Heart right ventricle (tissue), 16 donors: ENCODE results near the gene FAM240A. TPM values are rescaled to one million over a fixed set of nuclear protein-coding genes. Genes with fewer than 3 reads are reported as not detected.

Experiments used
- ATAC-seq, 8 donors: fragments of 200-7000 bp; cut with Tn5 transposase; one replicate each; pipeline ENCODE4 v1.9.1; 2020; ENCODE audit warnings: mild to moderate bottlenecking in 8 of 8, moderate library complexity in 8 of 8, moderate number of reproducible peaks in 1 of 8
- DNase-seq, 2 donors: peaks; one replicate each; pipeline ENCODE4 v3.0.0-alpha.2; 2020
- H3K27ac ChIP-seq, 10 donors: fragments of 200-600 bp; sonication (generic) in 2 of 10; one replicate each; pipeline versions ENCODE4 v1.5.0 to v1.8.0; 2020 to 2022; ENCODE audit warnings: mild to moderate bottlenecking in 3 of 10
- H3K27me3 ChIP-seq, 7 donors: fragments of 200-600 bp; one replicate each; pipeline ENCODE4 v1.8.0; 2021 to 2022; ENCODE audit warnings: mild to moderate bottlenecking in 2 of 7
- H3K36me3 ChIP-seq, 9 donors: fragments of 200-600 bp; sonication (generic) in 1 of 9; one replicate each; pipeline versions ENCODE4 v1.5.0 to v1.8.0; 2020 to 2022; ENCODE audit warnings: mild to moderate bottlenecking in 2 of 9
- H3K4me1 ChIP-seq, 9 donors: fragments of 200-600 bp; sonication (generic) in 1 of 9; one replicate each; pipeline versions ENCODE4 v1.5.0 to v1.8.0; 2020 to 2022; ENCODE audit warnings: mild to moderate bottlenecking in 4 of 9
- H3K4me3 ChIP-seq, 10 donors: fragments of 200-600 bp; sonication (generic) in 2 of 10; one replicate each; pipeline versions ENCODE4 v1.5.0 to v1.8.0; 2020 to 2022; ENCODE audit warnings: mild to moderate bottlenecking in 7 of 10, moderate library complexity in 2 of 10
- H3K9me3 ChIP-seq, 11 donors: fragments of 200-600 bp in 10 of 11; sonication (generic) in 2 of 11; one replicate each; pipeline versions ENCODE4 v1.5.0 to v1.8.0; 2013 to 2022; ENCODE audit warnings: mild to moderate bottlenecking in 2 of 11, control low read depth in 1 of 11, moderate library complexity in 1 of 11
- CTCF ChIP-seq, 9 donors: fragments of 200-600 bp; sonication (generic) in 2 of 9; IDR thresholded peaks; one replicate each; pipeline versions ENCODE4 v1.5.0 to v1.8.0; 2021 to 2022; ENCODE audit warnings: antibody characterized with exemption in 9 of 9, mild to moderate bottlenecking in 5 of 9, moderate library complexity in 1 of 9
- WGBS, 2 donors: extraction: QIAGEN DNeasy Blood & Tissue Kit; methylation state at CpG; one replicate each; pipeline ENCODE4 v1.1.7; 2013; ENCODE audit warnings: inconsistent platforms in 1 of 2; 5-methylcytosine and 5-hydroxymethylcytosine counted together
- intact Hi-C, 10 donors: fragments of 100-400 bp; cut with DNase I; formaldehyde crosslinking; loops; one replicate each; pipeline versions ENCODE4 v1.11.1 to v1.14.2; 2022
- polyA plus RNA-seq, 2 donors: library from polyadenylated mRNA; stranded (reverse); fragments of 200-250 nt; gene quantifications; one replicate each; pipeline ENCODE4 v1.2.3, GENCODE V29; 2013
- total RNA-seq, 10 donors: library from RNA; stranded (reverse); fragmentation: NEBNext Ultra II Directional in 3 of 10; extraction: Animal tissue kit (Norgen Biotek cat#: 25700) in 3 of 10; gene quantifications; one replicate each; pipeline versions ENCODE4 v1.2.1 to v1.2.4, GENCODE V29; 2021 to 2023
- donor health status: Arrhythmogenic right ventricular cardiomyopathy.
- donor health status: ischemic (EF 13 %, LVEDD 7.1; RV severe dilation, severe dysfunction).
- donor health status: healthy with polysubstance abuse.
- donor health status: DM: no; HTN: yes; CAD: no.
- donor health status: DM: no; HTN: no; CAD: no.
- donor health status: ischemic (EF 25% LVEDD 6.9; RV normal size, moderate dysfunction).
- donor health status: ischemic (EF 25% LVEDD 5.7; RV mildly dilated, moderate dysfunction).
- donor health status: healthy.
- donor health status: DM: yes; HTN: yes; CAD: no.
- donor health status: Ischemic cardiomyopathy.
- donor health status: ischemic (EF 35%, LVEDD 5.7; RV mildly dilated, moderate dysfunction).
- donor health status: nonischemic (EF 11% LVEDD 7.7; RV severe dilation, severe dysfunction).
- donor health status: DM: yes; HTN: yes; CAD: no.
- donor health status: PGD.
- donor health status: ischemic (EF 29% LVEDD 5.4; RV normal size, mild dysfunction).
- donor health status: nonischemic (EF 23%, LVEDD 6.1; RV moderate dilation, normal function).

Gene FAM240A
- total and polyA plus RNA-seq, 12 donors = 0.19 TPM; not detected in 11

- Histone ChIP-seq H3K9me3 (no peaks in the 10 kb centered on the region), H3K27me3 (no peaks in the 10 kb centered on the region), H3K27ac (peak overlapping the region in 8 of 10 donors; percentile 34 to 79 (median 60)), H3K4me1 (peaks cover 0 to 26% (median 7%) of the 10 kb centered on the region in 9 donors), H3K36me3 (no peaks in the 10 kb centered on the region), H3K4me3 (peak overlapping the region in 2 of 10 donors; percentile 30 to 50)
- intact Hi-C loops = loop anchor here in 5 of 10 donors (1.0 to 10.0 kb wide), 6 partner anchors 57 to 144 kb away; partner anchors contain the start of gene LRRC2 (in 1 of the 5)
- peak; percentile 21 to 40 (median 26) for ATAC-seq
- DNase-seq = no peak
- 72 to 73% methylated on average over 10 of the region's 10 CpGs for WGBS, 2 donors
- TF ChIP-seq CTCF (IDR thresholded peaks at IDR 0.05) = no peak
Observed at GRCh38 chr3:46628901-46629369, 16.6 kb downstream of the FAM240A start.

- ATAC-seq (peak; percentile 89 to 97 (median 93)), DNase-seq (peak; percentile 74 to 86)
- H3K4me3 ChIP-seq = peak overlapping the region in 8 of 10 donors; percentile 9 to 50 (median 42)
- no peaks in the 10 kb centered on the region for H3K9me3 ChIP-seq
- H3K36me3 ChIP-seq = no peaks in the 10 kb centered on the region
- WGBS, 2 donors = 14 to 15% methylated on average over 36 of the region's 36 CpGs
- peaks cover 0 to 26% (median 7%) of the 10 kb centered on the region in 9 donors for H3K4me1 ChIP-seq
- peak; percentile 92 to 100 (median 96) for TF ChIP-seq CTCF (IDR thresholded peaks at IDR 0.05)
- intact Hi-C loops = loop anchor here (1.0 to 10.0 kb wide), 9 partner anchors 58 to 145 kb away; partner anchors contain the start of gene LRRC2 (in 2 of the 10)
- peak overlapping the region; percentile 36 to 79 (median 66) for H3K27ac ChIP-seq
- H3K27me3 ChIP-seq = no peaks in the 10 kb centered on the region
Observed at GRCh38 chr3:46629551-46630517, 17.5 kb downstream of the FAM240A start.

GRCh38 chr3:46632792-46633191 lies 20.5 kb downstream of the FAM240A start:
- intact Hi-C loops = loop anchor here in 4 of 10 donors (5.0 to 10.0 kb wide), 4 partner anchors 68 to 145 kb away; partner anchors contain the start of gene LRRC2 (in 1 of the 4)
- Histone ChIP-seq H3K4me1 (peaks cover 0 to 22% (median 7%) of the 10 kb centered on the region in 9 donors), H3K4me3 (no peak overlapping the region), H3K27ac (no peak overlapping the region), H3K27me3 (no peaks in the 10 kb centered on the region), H3K36me3 (no peaks in the 10 kb centered on the region), H3K9me3 (no peaks in the 10 kb centered on the region)
- DNase-seq (no peak), ATAC-seq (peak in 4 of 8 donors; percentile 7 to 64 (median 22))
- 69 to 91% methylated on average over 1 of the region's 1 CpG for WGBS, 2 donors
- no peak for TF ChIP-seq CTCF (IDR thresholded peaks at IDR 0.05)

GRCh38 chr3:46634856-46635255 lies 22.5 kb downstream of the FAM240A start:
- Histone ChIP-seq H3K27ac (no peak overlapping the region), H3K4me3 (no peak overlapping the region), H3K9me3 (peaks cover 0 to 8% (median 1%) of the 10 kb centered on the region in 11 donors), H3K4me1 (peaks cover 0 to 9% (median 7%) of the 10 kb centered on the region in 9 donors), H3K27me3 (no peaks in the 10 kb centered on the region), H3K36me3 (no peaks in the 10 kb centered on the region)
- no peak for ATAC-seq
- 59 to 68% methylated on average over 3 of the region's 3 CpGs for WGBS, 2 donors
- intact Hi-C loops = loop anchor here in 4 of 10 donors (5.0 to 10.0 kb wide), 4 partner anchors 70 to 148 kb away; partner anchors contain the start of gene LRRC2 (in 1 of the 4)
- no peak for TF ChIP-seq CTCF (IDR thresholded peaks at IDR 0.05)
- DNase-seq = no peak
